Pancreas (tissue), 10 donors: Measurements from ENCODE around the gene OGT. TPM values are rescaled to one million over a fixed set of nuclear protein-coding genes. Genes with fewer than 3 reads are reported as not detected.

Experiments used
- ATAC-seq, 4 donors: fragments of 200-7000 bp; cut with Tn5 transposase; one replicate each; pipeline versions ENCODE4 v1.8.0 to v1.9.1; 2020; ENCODE audit warnings: mild to moderate bottlenecking in 4 of 4, moderate library complexity in 4 of 4
- DNase-seq, 6 donors: peaks; one replicate each; pipeline ENCODE4 v3.0.0-alpha.2; 2020
- FAIRE-seq: peaks from 2 replicates; lab custom pipeline; 2012; peaks lifted over from hg19 to GRCh38; lab: Jason Lieb, UNC
- H3K27ac ChIP-seq, 4 donors: fragments of 200-600 bp; sonication (generic); 1 replicate in 3 of 4; 2 replicates in 1 of 4; pipeline versions ENCODE4 v1.5.0 to v1.8.0; 2020
- H3K27me3 ChIP-seq, 4 donors: fragments of 200-600 bp; one replicate each; pipeline ENCODE4 v1.8.0; 2021
- H3K36me3 ChIP-seq, 3 donors: fragments of 200-600 bp; sonication (generic) in 1 of 3; one replicate each; pipeline versions ENCODE4 v1.5.0 to v1.8.0; 2020 to 2021
- H3K4me1 ChIP-seq, 3 donors: fragments of 200-600 bp; one replicate each; pipeline ENCODE4 v1.8.0; 2021
- H3K4me3 ChIP-seq, 4 donors: fragments of 200-600 bp; sonication (generic) in 2 of 4; one replicate each; pipeline versions ENCODE4 v1.5.0 to v1.8.0; 2020 to 2021
- H3K9me3 ChIP-seq, 4 donors: fragments of 200-600 bp; one replicate each; pipeline ENCODE4 v1.8.0; 2021
- CTCF ChIP-seq, 4 donors: fragments of 200-600 bp; sonication (generic) in 3 of 4; IDR thresholded peaks; one replicate each; pipeline versions ENCODE4 v1.5.0 to v1.8.0; 2021; ENCODE audit warnings: antibody characterized with exemption in 4 of 4
- WGBS, 2 donors: extraction: QIAGEN DNeasy Blood & Tissue Kit; methylation state at CpG; one replicate each; pipeline ENCODE4 v1.1.7; 2013; 5-methylcytosine and 5-hydroxymethylcytosine counted together
- intact Hi-C, 3 donors: fragments of 100-400 bp; cut with DNase I; formaldehyde crosslinking; loops; one replicate each; pipeline versions ENCODE4 v1.11.1 to v1.14.2; 2022
- polyA plus RNA-seq, 2 donors: library from polyadenylated mRNA; stranded (reverse); fragments of 200-250 nt; gene quantifications; one replicate each; pipeline ENCODE4 v1.2.3, GENCODE V29; 2013
- total RNA-seq, 6 donors: library from RNA; stranded (reverse); fragmentation: NEBNext Ultra II Directional in 4 of 6; extraction: Animal tissue kit (Norgen Biotek cat#: 25700) in 4 of 6; gene quantifications; one replicate each; pipeline versions ENCODE4 v1.2.1 to v1.2.4, GENCODE V29; 2021 to 2023
- donor health status: healthy with polysubstance abuse.
- donor health status: DM: no; HTN: no; CAD: no; lungs with moderate emphysema.
- donor health status: DM: no; HTN: no; CAD: no.
- donor health status: control.
- donor health status: control.
- donor health status: Bipolar disorder and iron deficiency.
- donor health status: DM: yes; HTN: yes; CAD: no.
- donor health status: DM: no; HTN: no; CAD: no.
- donor health status: DM: no; HTN: no; CAD: no.
- donor health status: DM: yes; HTN: yes; CAD: no.

OGT gene
- total and polyA plus RNA-seq, 8 donors = 47.8 to 118 (median 74.5) TPM

DNA sequence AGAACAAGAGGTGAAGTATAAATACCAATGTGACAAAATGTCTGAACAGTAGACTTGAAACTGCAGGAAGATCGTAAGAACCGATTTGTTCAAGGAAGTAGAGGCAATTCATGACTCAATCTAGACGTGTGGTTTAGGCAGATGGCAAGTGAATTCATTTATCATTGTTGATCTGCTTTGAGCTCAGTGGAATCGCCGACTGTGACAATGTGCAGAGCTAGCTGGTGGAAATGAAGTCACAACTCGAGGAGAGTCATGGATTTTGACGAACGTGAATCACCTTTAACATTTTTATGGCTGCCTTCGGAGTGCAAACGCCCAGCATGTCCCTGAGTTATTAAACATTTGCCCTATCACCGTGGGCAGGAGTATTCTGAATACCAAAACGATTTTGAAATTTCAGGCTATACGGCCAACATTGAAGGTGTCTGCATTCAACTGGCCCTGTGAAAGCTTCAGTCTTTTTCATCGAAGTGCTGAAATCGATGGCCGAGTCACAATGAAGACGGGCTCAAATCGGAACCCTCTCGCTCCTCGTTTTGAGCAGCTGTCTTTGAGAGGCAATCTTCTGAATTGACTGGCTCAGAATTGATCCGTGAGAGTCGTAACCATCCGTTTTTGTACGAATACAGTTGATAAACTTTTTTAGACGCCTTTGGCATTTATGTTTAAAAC, 689 bp upstream of the OGT start:
- ATAC-seq (peak; percentile 14 to 32 (median 16)), DNase-seq (no peak), FAIRE-seq (no peak)
- TF ChIP-seq CTCF (IDR thresholded peaks at IDR 0.05) = no peak
- Histone ChIP-seq H3K36me3 (no peaks in the 10 kb centered on the region), H3K27me3 (no peaks in the 10 kb centered on the region), H3K4me1 (no peaks in the 10 kb centered on the region), H3K27ac (peak overlapping the region; percentile 58 to 91 (median 76)), H3K9me3 (no peaks in the 10 kb centered on the region), H3K4me3 (peak overlapping the region in 3 of 4 donors; percentile 9 to 61 (median 57))
- WGBS, 2 donors = 1 to 20% methylated on average over 25 of the region's 25 CpGs
- intact Hi-C loops = no loop called here

- peak overlapping the region; percentile 63 to 91 (median 78) for H3K27ac ChIP-seq
- no peak for DNase-seq
- WGBS, 2 donors = 0 to 14% methylated on average over 12 of the region's 12 CpGs
- no peaks in the 10 kb centered on the region for H3K36me3 ChIP-seq
- no peaks in the 10 kb centered on the region for H3K9me3 ChIP-seq
- no peaks in the 10 kb centered on the region for H3K27me3 ChIP-seq
- no peak for TF ChIP-seq CTCF (IDR thresholded peaks at IDR 0.05)
- peaks cover 0 to 7% (median 0%) of the 10 kb centered on the region in 3 donors for H3K4me1 ChIP-seq
- FAIRE-seq = no peak
- ATAC-seq = peak in 2 of 4 donors; percentile 1 to 3
- H3K4me3 ChIP-seq = peak overlapping the region; percentile 36 to 61 (median 49)
- intact Hi-C loops = no loop called here
Measured at GRCh38 chrX:71533516-71533850, 579 bp downstream of the OGT start.

- H3K36me3 ChIP-seq = no peaks in the 10 kb centered on the region
- TF ChIP-seq CTCF (IDR thresholded peaks at IDR 0.05) = no peak
- FAIRE-seq (no peak), DNase-seq (peak in 5 of 6 donors; percentile 7 to 61 (median 44)), ATAC-seq (peak in 3 of 4 donors; percentile 20 to 37 (median 21))
- intact Hi-C loops = no loop called here
- H3K27ac ChIP-seq = peak overlapping the region; percentile 63 to 91 (median 78)
- no peaks in the 10 kb centered on the region for H3K9me3 ChIP-seq
- H3K4me3 ChIP-seq = peak overlapping the region; percentile 36 to 61 (median 49)
- 0 to 19% methylated on average over 31 of the region's 31 CpGs for WGBS, 2 donors
- H3K27me3 ChIP-seq = no peaks in the 10 kb centered on the region
- H3K4me1 ChIP-seq = peaks cover 0 to 7% (median 0%) of the 10 kb centered on the region in 3 donors
Measured at GRCh38 chrX:71533851-71534561, 1.1 kb downstream of the OGT start.

- 0 to 17% methylated on average over 9 of the region's 9 CpGs for WGBS, 2 donors
- intact Hi-C loops = no loop called here
- no peak for FAIRE-seq
- Histone ChIP-seq H3K27me3 (no peaks in the 10 kb centered on the region), H3K9me3 (no peaks in the 10 kb centered on the region), H3K4me1 (peaks cover 0 to 10% (median 0%) of the 10 kb centered on the region in 3 donors), H3K27ac (peak overlapping the region in 2 of 4 donors; percentile 90 to 91), H3K4me3 (peak overlapping the region in 3 of 4 donors; percentile 41 to 61 (median 57)), H3K36me3 (no peaks in the 10 kb centered on the region)
- no peak for TF ChIP-seq CTCF (IDR thresholded peaks at IDR 0.05)
- no peak for ATAC-seq
- no peak for DNase-seq
Measured at GRCh38 chrX:71534773-71535544, 2.1 kb downstream of the OGT start.
